Transverse colon (tissue), 4 donors: ENCODE measurements around the gene PTP4A2.

Source experiments
- CTCF ChIP-seq, 5 experiments: fragments of 200-600 bp in 3 of 5; fragments of 450-650 bp in 2 of 5; sonication (generic) in 3 of 5; IDR thresholded peaks; 1 replicate in 2 of 5; 2 replicates in 3 of 5; pipeline ENCODE4 v1.5.1; 2016 to 2017; ENCODE audit warnings: antibody characterized with exemption in 5 of 5, inconsistent platforms in 3 of 5, mild to moderate bottlenecking in 2 of 5, moderate library complexity in 1 of 5
- EP300 ChIP-seq: sonication (generic); formaldehyde crosslinking; IDR thresholded peaks from one replicate; pipeline ENCODE4 v1.6.1; 2017; ENCODE audit warnings: antibody characterized with exemption, low read depth
- POLR2AphosphoS5 ChIP-seq, 3 donors: sonication (generic); formaldehyde crosslinking; IDR thresholded peaks; one replicate each; pipeline ENCODE4 v1.6.1; 2016; ENCODE audit warnings: antibody characterized with exemption in 3 of 3

GRCh38 chr1:31865728-31866449 is 72.3 kb downstream of the PTP4A2 start:
- TF ChIP-seq CTCF (IDR thresholded peaks at IDR 0.05): no peak
- no peak for TF ChIP-seq EP300
- TF ChIP-seq POLR2AphosphoS5 (IDR thresholded peaks at IDR 0.05): no peak
